Cardiac septum (tissue), 1 donor: ENCODE results near the gene ZNF667. TPM values are rescaled to one million over a fixed set of nuclear protein-coding genes. Genes with fewer than 3 reads are reported as not detected.

ENCODE experiments used
- DNase-seq: peaks from one replicate; pipeline ENCODE4 v3.0.0-alpha.2; 2020; ENCODE audit warnings: low spot score
- intact Hi-C: fragments of 100-400 bp; cut with DNase I; formaldehyde crosslinking; loops from one replicate; pipeline ENCODE4 v1.14.0; 2022
- total RNA-seq: library from RNA; stranded (reverse); fragmentation: NEBNext Ultra II Directional; extraction: Animal tissue kit (Norgen Biotek cat#: 25700); gene quantifications from one replicate; pipeline ENCODE4 v1.2.1, GENCODE V29; 2021
- donor health status: DM: no; HTN: no; CAD: no.

Gene ZNF667
- total RNA-seq, 1 donor from 2014 or later = 4.5 TPM

- intact Hi-C loops = loop anchor here (5.0 kb wide), 1 partner anchor 197 kb away; the partner anchor contains the start of gene ZNF71
- no peak for DNase-seq
Observed at GRCh38 chr19:56400485-56400884, 76.7 kb downstream of the ZNF667 start.

GRCh38 chr19:56398809-56399208, 78.3 kb downstream of the ZNF667 start:
- intact Hi-C loops = loop anchor here (10.0 kb wide), 1 partner anchor 326 kb away; no protein-coding TSS in a partner anchor
- DNase-seq = no peak

GRCh38 chr19:56393119-56394012, 83.8 kb downstream of the ZNF667 start, which contains the start of gene ZNF582:
TSS of gene ZNF582 (minus strand) at chr19:56393534. CDS start at chr19:56391752, 1,782 bp downstream.
- DNase-seq = peak; percentile 95
- intact Hi-C loops = loop anchor here (1.0 to 10.0 kb wide), 4 partner anchors 11 to 331 kb away; partner anchors contain the start of genes ZFP28, ZNF583 and ZNF835

Other genes with a start within 250 kb of the ZNF667 start
- not detected for gene EDDM13, start 204.6 kb downstream of the ZNF667 start, total RNA-seq
- 24.4 TPM for gene ZSCAN5A, start 162.5 kb downstream of the ZNF667 start, total RNA-seq
- 4.9 TPM for gene ZNF582, start 83.8 kb downstream of the ZNF667 start, total RNA-seq
- gene ZNF583, start 73.0 kb downstream of the ZNF667 start, total RNA-seq = 7.3 TPM
- 7.2 TPM for gene ZNF471, start 30.5 kb upstream of the ZNF667 start, total RNA-seq
- 9.9 TPM for gene ZFP28, start 61.6 kb upstream of the ZNF667 start, total RNA-seq
- 6.6 TPM for gene ZNF470, start 90.1 kb upstream of the ZNF667 start, total RNA-seq
- 7.1 TPM for gene ZNF71, start 118.0 kb upstream of the ZNF667 start, total RNA-seq
- gene SMIM17, start 165.8 kb upstream of the ZNF667 start, total RNA-seq = not detected
- gene ZNF835, start 194.4 kb upstream of the ZNF667 start, total RNA-seq = 2.6 TPM